Spinal cord (tissue), 10 donors: Measurements from ENCODE around the gene BCKDK. TPM values are rescaled to one million over a fixed set of nuclear protein-coding genes. Genes with fewer than 3 reads are reported as not detected.

Experiments
- DNase-seq, 6 donors: peaks; one replicate each; pipeline versions ENCODE4 v3.0.0 to v3.0.0-alpha.2; 2013 to 2015; ENCODE audit warnings: low spot score in 6 of 6, low read depth in 4 of 6
- H3K27ac ChIP-seq: one replicate; pipeline ENCODE4 v1.5.1; 2013; ENCODE audit warnings: low read depth, low read length, control low read depth
- H3K27me3 ChIP-seq: one replicate; pipeline ENCODE4 v1.6.1; 2013; ENCODE audit warnings: low read length; ENCODE audit not compliant: control insufficient read depth, insufficient read depth
- H3K36me3 ChIP-seq: one replicate; pipeline ENCODE4 v1.6.1; 2013; ENCODE audit warnings: low read length; ENCODE audit not compliant: control insufficient read depth, insufficient read depth
- H3K4me1 ChIP-seq: one replicate; pipeline ENCODE4 v1.6.1; 2013; ENCODE audit warnings: low read length; ENCODE audit not compliant: control insufficient read depth, insufficient read depth
- H3K4me3 ChIP-seq: one replicate; pipeline ENCODE4 v1.5.1; 2013; ENCODE audit warnings: low read depth, low read length, control low read depth
- H3K9me3 ChIP-seq: one replicate; pipeline ENCODE4 v1.6.1; 2013; ENCODE audit warnings: low read length; ENCODE audit not compliant: control insufficient read depth, insufficient read depth
- WGBS: methylation state at CpG from one replicate; pipeline ENCODE4 v1.1.5; 2013; ENCODE audit warnings: missing lambda C conversion rate; ENCODE audit not compliant: insufficient coverage; 5-methylcytosine and 5-hydroxymethylcytosine counted together
- polyA plus RNA-seq, 2 donors: library from polyadenylated mRNA; unstranded; fragments of 120-200 nt; gene quantifications; one replicate each; pipeline ENCODE4 v1.2.1, GENCODE V29; 2013; ENCODE audit not compliant: insufficient read length in 2 of 2
- total RNA-seq, 2 donors: library from RNA; depleted of rRNA in 1 of 2; stranded (reverse); fragments of 120-200 nt in 1 of 2; fragments of >200 nt in 1 of 2; gene quantifications; one replicate each; pipeline versions ENCODE4 v1.2.3 to v1.2.4, GENCODE V29; 2013 to 2014
- donor health status: healthy.

The BCKDK gene
- total and polyA plus RNA-seq, 4 donors, result 13.5 to 49.7 (median 37.3) TPM

- Histone ChIP-seq H3K4me1 (peaks cover 19% of the 10 kb centered on the region), H3K4me3 (peak within 1 kb of the TSS; percentile 64), H3K27me3 (no peaks in the 10 kb centered on the region), H3K27ac (peak within 1 kb of the TSS; percentile 86), H3K36me3 (peaks cover 42% of the 10 kb centered on the region), H3K9me3 (no peaks in the 10 kb centered on the region)
- peak; percentile 89 to 100 (median 98) for DNase-seq
- WGBS, result under 1% methylated on average over 62 of the region's 68 CpGs
These were observed 9.4 kb downstream of the BCKDK start, which contains the start of gene KAT8 for GRCh38 chr16:31117384-31118222. KAT8 (plus strand) TSS chr16:31117664; CDS start chr16:31117682, 18 bp downstream.

GRCh38 chr16:31118223-31119155 is 10.3 kb downstream of the BCKDK start:
- WGBS, result 38% methylated on average over 4 of the region's 9 CpGs
- Histone ChIP-seq H3K4me1 (peaks cover 19% of the 10 kb centered on the region), H3K36me3 (peaks cover 41% of the 10 kb centered on the region), H3K27ac (peak overlapping the region; percentile 86), H3K27me3 (no peaks in the 10 kb centered on the region), H3K4me3 (peak overlapping the region; percentile 64), H3K9me3 (no peaks in the 10 kb centered on the region)
- no peak for DNase-seq

- Histone ChIP-seq H3K4me1 (peaks cover 19% of the 10 kb centered on the region), H3K4me3 (no peak overlapping the region), H3K27me3 (no peaks in the 10 kb centered on the region), H3K27ac (no peak overlapping the region), H3K9me3 (no peaks in the 10 kb centered on the region), H3K36me3 (peaks cover 50% of the 10 kb centered on the region)
- no peak for DNase-seq
- WGBS, result 97% methylated on average over 16 of the region's 16 CpGs
These were observed 11.9 kb downstream of the BCKDK start for GRCh38 chr16:31120129-31120528.

GRCh38 chr16:31125844-31126243 is 17.7 kb downstream of the BCKDK start:
- no peak overlapping the region for H3K27ac ChIP-seq
- no peak for DNase-seq
- 96% methylated on average over 3 of the region's 3 CpGs for WGBS
- H3K36me3 ChIP-seq, result peaks cover 81% of the 10 kb centered on the region
- no peaks in the 10 kb centered on the region for H3K9me3 ChIP-seq
- peaks cover 31% of the 10 kb centered on the region for H3K4me1 ChIP-seq
- no peaks in the 10 kb centered on the region for H3K27me3 ChIP-seq
- H3K4me3 ChIP-seq, result no peak overlapping the region

GRCh38 chr16:31127182-31127581 is 19.0 kb downstream of the BCKDK start:
- Histone ChIP-seq H3K27me3 (no peaks in the 10 kb centered on the region), H3K4me3 (no peak overlapping the region), H3K9me3 (no peaks in the 10 kb centered on the region), H3K36me3 (peaks cover 82% of the 10 kb centered on the region), H3K4me1 (peaks cover 31% of the 10 kb centered on the region), H3K27ac (no peak overlapping the region)
- DNase-seq, result no peak
- WGBS, result 94% methylated on average over 13 of the region's 13 CpGs

GRCh38 chr16:31128711-31129567 is 20.8 kb downstream of the BCKDK start:
- peaks cover 87% of the 10 kb centered on the region for H3K36me3 ChIP-seq
- WGBS, result 64% methylated on average over 13 of the region's 14 CpGs
- H3K27ac ChIP-seq, result peak overlapping the region; percentile 73

GRCh38 chr16:31129568-31130335 is 21.6 kb downstream of the BCKDK start:
- no peak for DNase-seq
- peak overlapping the region; percentile 73 for H3K27ac ChIP-seq
- peaks cover 81% of the 10 kb centered on the region for H3K36me3 ChIP-seq
- no peaks in the 10 kb centered on the region for H3K9me3 ChIP-seq
- no peak overlapping the region for H3K4me3 ChIP-seq
- peaks cover 45% of the 10 kb centered on the region for H3K4me1 ChIP-seq
- H3K27me3 ChIP-seq, result peaks cover 2% of the 10 kb centered on the region
- 49% methylated on average over 23 of the region's 29 CpGs for WGBS

More at GRCh38 chr16:31128711-31129567, 20.8 kb downstream of the BCKDK start:
- no peaks in the 10 kb centered on the region for H3K9me3 ChIP-seq
- peak in 2 of 6 donors; percentile 57 to 70 for DNase-seq
- H3K27me3 ChIP-seq, result no peaks in the 10 kb centered on the region
- H3K4me1 ChIP-seq, result peaks cover 37% of the 10 kb centered on the region
- no peak overlapping the region for H3K4me3 ChIP-seq

- no peak for DNase-seq
- Histone ChIP-seq H3K9me3 (no peaks in the 10 kb centered on the region), H3K27me3 (peaks cover 8% of the 10 kb centered on the region), H3K4me3 (no peak overlapping the region), H3K27ac (no peak overlapping the region), H3K4me1 (peaks cover 52% of the 10 kb centered on the region), H3K36me3 (peaks cover 76% of the 10 kb centered on the region)
- 89% methylated on average over 9 of the region's 10 CpGs for WGBS
These were observed 22.2 kb downstream of the BCKDK start for GRCh38 chr16:31130336-31130891.
